ENCODE data around the gene SLPI. TPM values are rescaled to one million over a fixed set of nuclear protein-coding genes. Genes with fewer than 3 reads are reported as not detected.

SLPI gene, protein sequence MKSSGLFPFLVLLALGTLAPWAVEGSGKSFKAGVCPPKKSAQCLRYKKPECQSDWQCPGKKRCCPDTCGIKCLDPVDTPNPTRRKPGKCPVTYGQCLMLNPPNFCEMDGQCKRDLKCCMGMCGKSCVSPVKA
- 100 to 1,000 TPM in 2 of 3 donors, 10 to 100 TPM in 1; 30.6 to 310 (median 248) TPM for total RNA-seq

DNA sequence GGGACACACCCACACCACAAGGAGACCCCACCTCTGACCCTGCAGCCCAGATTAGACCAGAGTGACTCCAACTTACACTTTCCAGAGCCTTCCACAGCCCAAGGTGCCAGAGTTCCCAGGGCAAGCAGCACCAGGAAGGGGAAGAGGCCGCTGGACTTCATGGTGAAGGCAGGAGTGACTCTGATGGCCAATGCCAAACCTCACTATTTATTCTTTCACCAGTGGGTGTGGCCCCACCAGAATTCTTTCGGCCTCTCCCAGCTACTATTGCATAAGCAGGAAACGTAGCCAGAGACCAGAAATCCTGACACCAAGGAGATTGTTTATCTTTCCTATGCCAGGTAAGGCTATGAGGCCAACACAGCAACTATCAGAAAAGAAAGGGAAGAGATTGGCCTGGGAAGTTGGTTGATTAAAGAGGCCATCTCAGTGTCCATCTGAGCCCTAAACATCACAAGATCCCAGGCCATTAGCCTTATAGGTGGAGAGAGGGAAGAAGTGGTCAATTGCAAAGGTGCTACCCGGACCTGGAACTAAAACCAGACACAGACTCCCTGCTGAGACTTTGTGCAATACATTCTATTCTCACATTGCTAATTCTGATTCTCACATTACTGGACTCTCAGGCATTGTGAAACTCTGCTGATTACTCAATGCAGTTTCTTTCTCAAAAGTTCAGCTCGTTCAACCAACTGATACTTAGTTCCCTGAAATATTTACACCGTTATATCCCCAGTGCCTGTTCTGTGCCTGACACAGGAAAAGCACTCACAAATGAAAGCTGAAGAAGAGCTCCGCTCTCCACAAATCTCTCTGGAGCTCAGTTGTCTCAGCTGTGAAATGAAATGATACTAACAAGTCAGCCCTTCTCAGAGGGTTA lies at the start of gene SLPI:
Gene SLPI (minus strand): TSS at position 182 of the 880 bp plus-strand sequence. CDS start 21 bp downstream, at position 161.
- H3K4me3 ChIP-seq: peak within 1 kb of the TSS; percentile 8 to 45 (median 31)
- peaks cover 5% of the 10 kb centered on the region in 2 donors for H3K4me1 ChIP-seq
- peak within 1 kb of the TSS; percentile 85 to 88 for H3K27ac ChIP-seq

DNA sequence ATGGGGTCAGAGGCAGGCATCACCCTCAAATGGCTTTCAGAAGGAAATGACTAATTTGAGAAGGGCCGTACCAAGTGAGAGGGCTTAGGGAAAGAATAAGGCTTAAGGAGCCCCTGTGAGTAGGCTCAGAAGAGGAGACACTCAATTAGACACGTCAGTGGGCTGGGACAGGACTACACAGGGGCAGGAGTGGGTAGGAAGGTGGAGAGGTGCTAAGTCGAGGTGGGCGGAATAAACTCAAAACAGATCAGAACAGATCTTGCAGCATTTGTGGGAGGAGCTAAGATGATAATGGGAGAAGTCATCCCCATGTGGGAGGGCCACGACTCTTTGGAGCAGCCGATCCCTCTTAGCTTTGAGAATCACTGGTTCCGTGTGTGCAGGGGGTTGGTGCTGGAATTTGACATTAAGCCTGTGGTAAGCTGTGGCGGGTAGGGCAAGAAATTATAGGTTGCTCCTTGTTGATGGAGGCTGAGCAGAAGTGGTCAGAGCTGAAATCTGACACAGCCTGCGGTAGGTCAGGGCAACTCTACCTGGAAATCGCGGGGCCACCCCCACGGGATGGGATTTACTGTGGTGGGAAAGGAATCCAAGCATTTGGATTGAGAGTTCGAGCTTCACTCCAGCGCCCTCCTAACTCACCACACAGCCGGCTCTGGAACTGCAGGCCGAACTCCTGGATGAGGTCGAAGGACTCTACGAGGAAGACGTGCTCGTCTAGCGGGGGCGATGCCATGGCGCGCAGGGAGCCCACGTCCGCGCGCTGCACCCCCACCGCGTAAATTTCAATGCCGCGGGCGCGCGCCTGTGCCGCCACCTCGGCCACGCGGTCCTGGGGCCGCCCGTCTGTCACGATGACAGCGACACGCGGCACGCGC lies 49.5 kb upstream of the SLPI start:
- Histone ChIP-seq H3K27me3 (peaks cover 0 to 14% of the 10 kb centered on the region in 2 donors), H3K4me3 (no peak overlapping the region), H3K36me3 (no peaks in the 10 kb centered on the region), H3K4me1 (peaks cover 0 to 5% of the 10 kb centered on the region in 2 donors), H3K9me3 (no peaks in the 10 kb centered on the region), H3K27ac (no peak overlapping the region)
- DNase-seq (ENCODE audit: low spot score in 2 of 2): no peak
- no peak for TF ChIP-seq POLR2A (IDR thresholded peaks at IDR 0.05)
- no peak for TF ChIP-seq POLR2AphosphoS5 (IDR thresholded peaks at IDR 0.05)
- TF ChIP-seq, protein P1, sequence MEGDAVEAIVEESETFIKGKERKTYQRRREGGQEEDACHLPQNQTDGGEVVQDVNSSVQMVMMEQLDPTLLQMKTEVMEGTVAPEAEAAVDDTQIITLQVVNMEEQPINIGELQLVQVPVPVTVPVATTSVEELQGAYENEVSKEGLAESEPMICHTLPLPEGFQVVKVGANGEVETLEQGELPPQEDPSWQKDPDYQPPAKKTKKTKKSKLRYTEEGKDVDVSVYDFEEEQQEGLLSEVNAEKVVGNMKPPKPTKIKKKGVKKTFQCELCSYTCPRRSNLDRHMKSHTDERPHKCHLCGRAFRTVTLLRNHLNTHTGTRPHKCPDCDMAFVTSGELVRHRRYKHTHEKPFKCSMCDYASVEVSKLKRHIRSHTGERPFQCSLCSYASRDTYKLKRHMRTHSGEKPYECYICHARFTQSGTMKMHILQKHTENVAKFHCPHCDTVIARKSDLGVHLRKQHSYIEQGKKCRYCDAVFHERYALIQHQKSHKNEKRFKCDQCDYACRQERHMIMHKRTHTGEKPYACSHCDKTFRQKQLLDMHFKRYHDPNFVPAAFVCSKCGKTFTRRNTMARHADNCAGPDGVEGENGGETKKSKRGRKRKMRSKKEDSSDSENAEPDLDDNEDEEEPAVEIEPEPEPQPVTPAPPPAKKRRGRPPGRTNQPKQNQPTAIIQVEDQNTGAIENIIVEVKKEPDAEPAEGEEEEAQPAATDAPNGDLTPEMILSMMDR (IDR thresholded peaks at IDR 0.05): no peak
- intact Hi-C loops (cut with DNase I; ENCODE audit: low total_unique reads): no loop called here

More for the DNA sequence above, at the start of gene SLPI:
- TF ChIP-seq, protein P1 (IDR thresholded peaks at IDR 0.05): no peak
- peak; percentile 15 to 74 (median 26) for TF ChIP-seq POLR2AphosphoS5 (IDR thresholded peaks at IDR 0.05)
- H3K9me3 ChIP-seq: no peaks in the 10 kb centered on the region
- H3K36me3 ChIP-seq: no peaks in the 10 kb centered on the region
- intact Hi-C loops (cut with DNase I; ENCODE audit: low total_unique reads): no loop called here
- no peaks in the 10 kb centered on the region for H3K27me3 ChIP-seq
- peak in 1 of 2 donors; percentile 72 for DNase-seq (ENCODE audit: low spot score in 2 of 2)

DNA sequence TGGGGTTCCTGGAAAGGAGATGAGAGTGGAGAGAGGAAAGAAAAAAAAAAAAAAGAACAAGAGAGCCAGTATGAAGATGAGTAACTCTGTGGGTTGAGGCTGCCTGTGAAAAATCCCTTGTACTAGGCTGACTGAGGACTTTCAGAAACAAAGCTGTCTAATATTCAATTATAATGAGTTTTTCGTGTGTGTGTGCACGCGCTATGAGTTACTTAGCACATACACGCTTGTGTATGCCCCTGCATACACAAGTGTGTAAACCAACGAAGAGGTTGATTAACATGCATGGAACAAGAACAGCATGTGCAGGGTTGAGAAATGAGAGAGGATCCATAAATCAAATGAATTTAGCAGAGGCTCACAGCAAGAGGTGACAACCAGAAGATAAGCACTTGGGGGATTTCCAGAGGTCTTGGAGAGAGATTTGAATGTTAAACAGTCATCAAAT lies 47.5 kb upstream of the SLPI start:
- peaks cover 0 to 14% of the 10 kb centered on the region in 2 donors for H3K27me3 ChIP-seq

DNA sequence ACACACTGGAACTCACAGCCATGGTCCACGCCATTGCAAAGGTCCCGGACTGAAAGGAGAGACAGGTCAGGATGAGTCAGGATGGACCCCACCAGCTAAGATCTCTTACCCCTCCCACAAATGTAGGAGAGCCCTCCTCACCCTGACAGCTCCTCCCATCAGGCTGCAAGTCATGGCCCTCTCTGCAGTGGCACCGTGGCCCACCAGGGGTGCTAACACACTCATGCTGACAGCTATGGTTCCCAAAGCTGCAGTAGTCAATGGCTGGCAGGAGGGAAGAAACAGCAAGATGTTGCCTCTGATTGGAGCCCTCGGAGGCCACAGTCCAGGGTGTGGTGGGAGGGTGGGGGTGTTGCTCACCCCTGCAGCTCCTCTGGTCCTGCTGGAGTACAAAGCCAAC lies 46.6 kb upstream of the SLPI start:
- H3K4me1 ChIP-seq: no peaks in the 10 kb centered on the region
- DNase-seq (ENCODE audit: low spot score in 2 of 2): no peak
- no peaks in the 10 kb centered on the region for H3K9me3 ChIP-seq
- peaks cover 0 to 9% of the 10 kb centered on the region in 2 donors for H3K27me3 ChIP-seq
- H3K27ac ChIP-seq: no peak overlapping the region
- intact Hi-C loops (cut with DNase I; ENCODE audit: low total_unique reads): no loop called here
- TF ChIP-seq POLR2AphosphoS5 (IDR thresholded peaks at IDR 0.05): no peak
- TF ChIP-seq POLR2A (IDR thresholded peaks at IDR 0.05): no peak
- TF ChIP-seq, protein P1 (IDR thresholded peaks at IDR 0.05): no peak
- no peaks in the 10 kb centered on the region for H3K36me3 ChIP-seq
- H3K4me3 ChIP-seq: no peak overlapping the region

More for the DNA sequence above, 47.5 kb upstream of the SLPI start:
- H3K9me3 ChIP-seq: no peaks in the 10 kb centered on the region
- no peak for TF ChIP-seq POLR2AphosphoS5 (IDR thresholded peaks at IDR 0.05)
- no peak for TF ChIP-seq POLR2A (IDR thresholded peaks at IDR 0.05)
- TF ChIP-seq, protein P1 (IDR thresholded peaks at IDR 0.05): no peak
- no peaks in the 10 kb centered on the region for H3K36me3 ChIP-seq
- intact Hi-C loops (cut with DNase I; ENCODE audit: low total_unique reads): no loop called here
- no peaks in the 10 kb centered on the region for H3K4me1 ChIP-seq
- no peak for DNase-seq (ENCODE audit: low spot score in 2 of 2)
- no peak overlapping the region for H3K4me3 ChIP-seq
- no peak overlapping the region for H3K27ac ChIP-seq
